ENCODE results near the gene HVCN1.

- TF ChIP-seq CTCF (IDR thresholded peaks at IDR 0.05) (no peak), POLR2A (IDR thresholded peaks at IDR 0.05) (no peak), POLR2AphosphoS5 (IDR thresholded peaks at IDR 0.05) (no peak)
These were observed 52.4 kb downstream of the HVCN1 start for GRCh38 chr12:110636516-110636915.
